Superior temporal gyrus (tissue), 1 donor: ENCODE measurements around the gene ETS1.

ENCODE experiments used
- DNase-seq: peaks from one replicate; pipeline ENCODE4 v3.0.0-alpha.2; 2016; ENCODE audit errors: extremely low spot score

The ETS1 gene

DNA sequence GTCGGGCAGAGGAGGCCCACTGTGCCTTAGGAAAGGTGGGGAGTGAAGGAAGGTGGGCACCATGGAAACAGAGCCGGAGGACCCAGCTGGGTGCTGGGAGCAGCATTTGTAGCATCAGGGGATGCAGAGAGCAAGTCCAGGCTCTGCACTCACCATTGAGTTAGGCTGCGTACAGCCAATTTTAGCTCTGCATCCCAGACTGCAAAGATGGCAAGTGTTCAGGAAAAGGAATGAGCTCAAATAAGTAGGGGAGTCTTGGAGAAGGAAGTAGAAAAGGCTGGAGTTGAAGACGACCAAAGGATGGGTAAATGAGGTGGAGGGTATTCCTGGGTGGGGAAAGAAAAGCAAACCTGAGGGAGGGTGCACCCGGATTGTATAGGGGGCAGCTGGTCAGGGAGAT lies 31.6 kb upstream of the ETS1 start:
- no peak for DNase-seq

DNA sequence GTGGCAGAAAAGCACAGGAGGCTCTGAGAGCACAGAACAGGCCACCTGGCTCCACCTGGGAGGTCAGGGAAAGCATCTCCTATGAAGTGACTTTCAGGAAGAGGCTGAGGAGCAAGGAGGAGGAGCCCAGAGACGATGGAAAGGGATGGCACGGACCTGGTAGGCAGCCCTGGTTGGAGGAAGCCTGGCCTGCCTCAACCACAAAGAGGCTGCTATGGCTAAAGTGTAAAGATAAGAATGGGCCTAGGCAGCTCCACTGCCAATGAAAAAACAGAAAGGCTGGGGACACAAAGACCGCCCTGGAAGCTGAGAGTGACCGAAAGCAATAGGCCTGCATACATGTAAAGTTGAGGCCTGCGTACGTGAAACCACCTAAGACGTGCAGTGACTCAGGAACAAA lies 31.2 kb upstream of the ETS1 start:
- no peak for DNase-seq

DNA sequence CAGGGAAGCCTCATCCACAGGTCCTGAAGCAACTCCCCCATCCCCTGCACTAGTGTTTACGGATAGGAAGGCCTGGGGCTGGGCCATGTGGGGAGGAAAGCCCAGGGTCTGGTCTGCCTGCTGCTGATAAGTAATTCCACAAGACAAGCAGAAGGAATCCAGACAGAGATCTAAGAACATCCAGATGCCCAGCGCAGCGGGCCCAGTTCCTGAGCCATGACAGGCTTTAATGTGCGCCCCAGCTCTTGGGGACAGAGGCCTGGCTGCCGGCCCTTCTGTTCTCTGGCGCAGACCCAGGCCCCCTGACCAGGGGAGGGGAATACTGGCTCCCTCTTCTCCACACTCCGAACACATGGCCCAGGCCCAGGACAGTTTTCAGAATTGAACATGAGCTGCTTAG lies 28.8 kb upstream of the ETS1 start:
- no peak for DNase-seq

DNA sequence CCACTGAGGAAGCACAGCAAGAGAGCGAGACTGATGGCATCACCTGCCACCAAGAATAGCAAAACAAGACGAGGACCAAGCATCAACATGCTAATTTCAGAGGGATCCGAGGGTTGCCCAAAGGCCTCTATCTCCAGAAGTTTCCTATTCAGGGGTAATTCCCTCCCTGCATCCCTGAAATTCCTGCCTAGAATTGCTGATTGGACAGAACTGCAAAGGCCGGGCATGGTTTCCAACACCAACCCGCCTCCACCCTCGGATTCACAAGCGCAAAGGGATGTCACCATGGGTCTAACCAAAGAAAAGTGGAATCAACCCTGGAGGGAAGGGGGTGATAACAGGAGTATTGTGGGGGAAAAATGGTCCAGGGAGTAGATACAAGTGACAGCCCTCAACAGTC lies 28.3 kb upstream of the ETS1 start:
- no peak for DNase-seq

DNA sequence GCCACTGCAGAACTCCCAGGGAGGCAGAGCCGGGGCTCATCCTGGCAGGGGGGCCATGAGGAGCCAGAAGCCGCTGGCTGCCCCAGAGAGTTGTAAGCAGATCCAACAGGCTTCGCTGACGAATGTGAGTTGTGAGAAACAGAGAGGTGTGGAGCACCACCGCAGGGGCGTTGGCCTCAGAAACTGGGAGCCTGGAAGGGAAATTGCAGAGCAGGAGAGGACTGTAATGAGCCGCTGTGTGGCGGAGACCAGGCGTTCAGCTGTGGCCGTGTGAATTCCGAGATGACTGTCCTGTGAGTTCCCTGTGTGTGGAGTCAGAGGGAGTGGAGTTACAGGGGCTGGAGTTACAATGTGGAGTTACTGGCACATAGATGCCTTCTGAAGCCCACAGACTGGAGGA lies 27.7 kb upstream of the ETS1 start:
- DNase-seq, result no peak

DNA sequence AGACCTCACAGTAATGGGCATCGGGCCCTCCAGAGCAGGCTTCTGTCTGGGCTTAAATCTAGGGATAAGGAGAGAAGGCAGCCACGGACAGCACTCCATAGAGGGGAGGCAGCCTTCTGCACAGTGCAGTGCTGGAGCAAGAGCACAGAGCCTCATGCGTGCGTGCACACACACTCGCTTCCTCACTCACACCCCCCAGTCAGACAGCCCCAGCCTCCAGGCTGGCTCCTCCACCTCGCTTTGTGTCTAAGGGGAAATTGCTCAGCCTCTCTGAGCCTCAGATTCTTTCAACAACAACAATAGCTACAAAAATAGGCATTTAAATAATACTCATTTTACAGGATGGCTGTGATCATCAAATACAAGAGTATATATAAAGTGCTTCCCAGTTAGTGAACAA lies 26.7 kb upstream of the ETS1 start:
- DNase-seq, result no peak

DNA sequence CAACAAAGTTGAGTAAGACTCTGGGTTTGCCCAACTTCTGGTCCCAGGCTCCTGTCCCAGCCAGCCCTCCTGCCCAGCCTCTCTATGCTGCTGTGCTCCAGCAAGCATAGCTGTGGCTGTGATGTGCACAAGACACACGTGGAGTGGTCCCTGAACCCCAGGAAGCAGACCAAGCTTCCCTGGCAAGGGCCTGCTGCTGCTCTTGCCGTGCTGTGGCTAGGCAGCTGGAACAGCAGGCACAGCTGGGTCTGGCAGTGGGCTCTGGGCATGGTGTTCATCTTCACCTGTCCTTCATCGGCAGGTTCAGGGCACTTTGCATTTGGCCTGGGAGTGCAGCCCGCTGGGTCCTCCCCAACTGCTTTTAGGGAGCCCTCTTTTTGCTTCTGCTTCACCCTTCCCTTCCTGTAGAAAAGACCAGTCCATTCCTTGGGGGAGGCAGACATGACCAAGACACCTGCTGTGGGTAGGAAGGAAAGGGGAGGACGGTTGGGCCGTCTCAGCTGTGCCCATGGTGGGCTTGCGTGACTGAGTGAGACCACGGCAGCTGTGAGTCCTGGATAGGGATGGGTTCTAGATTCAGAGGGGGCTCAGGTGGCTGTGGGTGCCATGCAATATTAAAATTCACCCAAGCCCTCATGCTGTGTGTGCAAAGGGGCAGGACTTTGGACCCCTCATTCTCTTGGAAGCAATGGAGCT lies 26.1 kb upstream of the ETS1 start:
- no peak for DNase-seq

DNA sequence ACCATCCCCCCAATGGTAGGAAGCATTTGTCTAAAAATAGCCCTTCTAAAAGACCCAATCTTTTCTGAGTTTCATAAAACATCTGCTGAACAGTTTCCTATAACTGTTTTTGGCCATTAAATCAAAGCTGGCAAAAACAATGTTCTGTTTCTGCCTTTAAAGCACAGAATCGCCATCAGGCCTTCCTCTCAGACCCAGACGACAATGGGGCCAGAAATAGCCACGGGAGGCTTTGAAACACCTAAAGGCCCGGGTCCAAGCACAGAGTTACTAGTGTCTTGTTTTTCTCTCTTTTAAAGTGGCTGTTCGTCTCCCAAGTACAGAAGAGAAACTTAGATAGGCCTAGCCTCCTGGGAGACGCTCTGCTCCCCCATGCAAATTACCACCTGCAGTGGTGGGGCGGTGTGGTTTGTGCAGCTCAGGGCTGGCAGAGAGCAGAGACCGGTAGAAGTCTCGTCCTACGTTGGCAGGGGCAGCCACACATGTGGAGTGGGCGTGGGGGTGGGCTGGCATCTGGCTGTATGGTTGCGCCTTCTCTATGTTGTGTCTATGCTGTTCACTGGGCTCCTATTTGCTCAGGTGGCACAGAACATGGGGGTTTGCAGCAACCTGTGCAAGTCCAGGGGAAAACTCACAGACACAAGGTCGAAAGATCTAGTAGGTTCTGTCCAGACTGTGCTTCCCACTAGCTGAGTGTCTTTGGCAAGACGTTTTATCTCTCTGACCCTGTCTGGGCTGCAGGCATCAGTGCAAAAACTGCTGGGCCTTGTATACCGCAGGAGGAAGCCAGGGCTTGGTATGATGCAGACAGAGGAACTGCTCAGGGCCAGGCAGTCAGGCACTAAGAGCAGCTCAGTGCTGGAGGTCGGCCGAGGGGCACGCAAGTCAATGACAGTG lies 23.6 kb upstream of the ETS1 start:
- no peak for DNase-seq

DNA sequence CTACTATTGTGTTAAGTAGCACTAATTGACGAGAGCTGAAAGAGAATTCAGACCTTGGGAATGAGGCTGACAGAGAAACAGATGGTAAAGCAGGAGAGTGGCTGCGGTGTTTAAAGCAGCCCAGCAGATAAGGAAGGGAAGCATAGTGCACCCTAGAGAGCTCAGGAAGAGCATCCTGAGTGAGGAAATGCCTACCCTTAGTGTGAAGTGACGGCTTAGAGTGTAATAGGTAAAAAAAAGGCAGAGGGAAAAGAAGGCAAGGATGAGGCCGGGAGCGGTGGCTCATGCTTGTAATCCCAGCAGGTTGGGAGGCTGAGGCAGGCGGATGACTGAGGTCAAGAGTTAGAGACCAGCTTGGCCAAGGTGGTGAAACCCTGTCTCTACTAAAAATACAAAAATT lies 22.4 kb upstream of the ETS1 start:
- DNase-seq, result no peak

DNA sequence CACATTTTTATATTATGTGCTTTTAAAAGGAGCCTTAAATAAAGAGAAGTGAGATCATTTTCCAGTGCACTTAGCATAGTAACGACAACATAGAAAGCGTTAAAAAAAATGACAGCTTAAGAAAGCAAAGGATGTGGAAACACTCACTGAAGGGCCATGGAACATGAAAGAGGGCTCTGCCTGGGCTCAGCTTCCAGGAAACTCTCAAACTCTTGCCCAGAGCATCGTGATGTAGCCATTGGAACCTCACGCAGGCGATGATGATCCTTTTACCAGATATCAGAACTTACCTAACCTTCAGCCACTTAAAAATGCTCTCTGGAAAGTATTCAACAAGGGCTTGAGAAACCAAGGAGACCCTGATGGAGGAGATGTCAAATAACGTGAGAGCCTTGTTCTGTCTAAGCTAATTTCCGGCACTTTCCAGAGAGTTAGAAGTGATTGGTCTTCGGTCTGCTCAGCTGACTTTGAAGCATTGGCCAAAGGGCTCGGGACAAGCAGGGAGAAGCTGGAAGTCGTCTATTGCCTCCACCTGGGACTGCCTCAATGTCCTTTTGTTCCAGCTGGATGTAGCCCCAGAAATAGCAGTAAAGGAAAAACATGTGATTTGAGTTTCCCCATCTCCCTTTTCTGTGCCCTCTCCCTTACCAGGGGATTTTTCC lies 21.5 kb upstream of the ETS1 start:
- DNase-seq, result no peak

DNA sequence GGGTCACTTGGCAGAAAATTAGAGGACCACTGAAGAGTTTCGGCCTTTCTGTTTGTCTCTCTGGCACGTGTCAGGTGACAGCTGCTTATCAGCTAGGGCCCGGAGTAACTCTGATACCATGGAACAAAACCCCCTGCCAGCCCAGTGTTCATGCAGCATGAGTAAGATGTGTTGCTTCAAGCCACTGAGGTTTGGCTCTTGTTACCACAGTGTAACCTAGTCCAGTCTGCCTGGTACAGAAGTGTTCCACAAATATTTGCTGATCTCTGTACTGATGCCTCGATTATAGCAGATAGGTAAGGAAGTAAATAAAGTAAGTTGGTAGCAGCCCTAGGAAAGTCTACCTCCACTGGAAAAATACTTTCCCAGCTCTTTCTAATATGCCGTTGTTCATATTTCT lies 20.5 kb upstream of the ETS1 start:
- DNase-seq, result no peak

DNA sequence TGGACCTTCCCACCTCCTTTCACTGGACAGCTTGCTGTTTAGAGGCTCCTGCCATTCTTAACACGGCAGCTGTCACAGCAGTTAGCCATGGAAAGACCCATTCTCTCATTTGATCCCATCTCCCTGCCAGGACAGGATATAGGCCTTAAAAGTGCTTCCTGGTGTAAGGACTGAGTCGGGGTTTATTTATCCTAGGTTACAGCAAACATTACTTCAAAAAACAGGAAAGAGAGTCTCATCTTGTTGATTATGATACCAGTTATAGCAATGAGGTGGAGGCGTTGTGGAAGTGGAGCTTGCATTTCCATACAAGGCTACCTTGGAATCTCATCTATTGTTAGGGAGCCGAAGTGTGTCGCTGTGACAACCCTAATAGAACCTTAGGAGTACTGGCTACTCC lies 17.4 kb upstream of the ETS1 start:
- no peak for DNase-seq

DNA sequence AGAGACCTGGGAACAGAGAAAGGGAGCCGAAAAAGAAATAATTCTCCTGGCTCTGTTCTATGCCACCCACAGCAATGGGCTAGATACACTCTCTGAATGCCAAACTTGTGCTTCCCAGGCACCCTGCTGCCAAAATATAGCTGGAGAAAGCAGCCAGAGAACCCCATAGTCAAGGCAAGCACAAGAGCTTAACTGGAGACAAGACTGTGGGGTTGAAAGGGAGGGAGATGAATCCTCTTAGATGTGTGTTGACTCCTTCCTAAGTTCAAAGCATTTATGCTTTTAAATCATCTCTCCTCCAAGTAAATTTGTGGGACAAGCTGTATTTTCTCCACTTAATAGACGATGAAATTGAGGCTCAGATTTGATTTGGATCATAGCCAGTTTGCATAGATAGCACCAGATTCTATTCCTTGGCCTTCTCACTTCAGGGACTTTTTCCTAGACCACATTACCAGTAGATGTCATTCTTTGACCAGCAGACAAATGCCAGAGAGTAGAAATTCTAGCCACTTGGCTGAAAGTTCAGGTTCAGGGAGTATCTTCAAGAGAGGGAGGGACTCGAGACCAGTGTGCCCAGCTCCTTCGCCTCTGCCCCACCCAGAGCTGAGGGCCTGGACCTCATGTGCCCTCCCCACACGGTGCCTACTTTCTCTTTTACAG lies 16.5 kb upstream of the ETS1 start:
- no peak for DNase-seq

DNA sequence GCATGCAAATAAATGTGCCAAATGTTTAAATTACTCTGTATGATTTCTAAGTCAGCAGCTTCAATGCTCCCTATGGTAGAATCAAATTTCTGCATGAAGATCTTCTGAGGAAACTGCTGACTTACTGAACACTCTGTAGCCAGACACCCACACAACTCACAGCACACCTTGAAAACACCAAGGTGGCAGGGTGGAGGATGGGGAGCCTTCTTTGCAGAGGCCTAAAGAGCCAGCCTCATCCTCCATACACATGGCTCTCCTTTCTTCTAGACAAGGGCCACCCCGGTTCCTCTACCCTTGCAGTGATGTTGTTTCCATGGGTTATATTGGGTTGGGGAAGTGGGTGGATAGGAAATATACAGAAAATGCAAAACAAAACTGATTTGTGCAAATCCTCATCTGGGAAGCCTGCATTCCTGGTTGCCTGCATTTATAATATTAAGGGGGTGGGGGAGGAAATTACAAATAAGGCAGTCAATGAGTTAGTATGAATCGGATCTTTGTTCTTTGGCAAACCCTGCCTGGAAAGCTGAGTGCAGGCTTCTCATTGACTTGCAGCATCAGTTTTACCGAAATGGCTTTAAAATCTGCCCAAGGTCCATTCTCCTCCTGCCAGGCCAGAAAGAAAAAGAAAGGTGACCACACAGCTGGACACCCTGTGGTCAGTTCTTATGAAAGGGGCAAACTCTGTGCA lies 15.8 kb upstream of the ETS1 start:
- no peak for DNase-seq

DNA sequence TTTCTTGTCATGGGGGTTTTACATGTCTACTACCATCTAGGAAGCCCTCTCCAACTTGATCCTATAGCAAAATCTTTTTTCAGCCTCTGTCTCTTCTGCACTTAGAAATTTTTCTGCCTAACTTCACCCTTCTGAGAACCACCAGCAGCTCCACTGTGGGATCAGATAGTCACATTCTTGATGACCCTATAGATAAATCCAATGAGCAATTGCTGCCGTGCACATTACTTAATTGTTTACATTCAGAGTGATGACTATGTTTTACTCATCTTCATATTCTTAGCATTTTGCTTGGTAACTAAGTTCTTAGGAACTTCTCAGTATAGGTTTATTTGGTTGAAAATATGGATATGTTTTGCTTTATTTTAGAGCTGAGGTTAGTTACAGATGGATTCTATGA lies 12.4 kb upstream of the ETS1 start:
- DNase-seq, result no peak

DNA sequence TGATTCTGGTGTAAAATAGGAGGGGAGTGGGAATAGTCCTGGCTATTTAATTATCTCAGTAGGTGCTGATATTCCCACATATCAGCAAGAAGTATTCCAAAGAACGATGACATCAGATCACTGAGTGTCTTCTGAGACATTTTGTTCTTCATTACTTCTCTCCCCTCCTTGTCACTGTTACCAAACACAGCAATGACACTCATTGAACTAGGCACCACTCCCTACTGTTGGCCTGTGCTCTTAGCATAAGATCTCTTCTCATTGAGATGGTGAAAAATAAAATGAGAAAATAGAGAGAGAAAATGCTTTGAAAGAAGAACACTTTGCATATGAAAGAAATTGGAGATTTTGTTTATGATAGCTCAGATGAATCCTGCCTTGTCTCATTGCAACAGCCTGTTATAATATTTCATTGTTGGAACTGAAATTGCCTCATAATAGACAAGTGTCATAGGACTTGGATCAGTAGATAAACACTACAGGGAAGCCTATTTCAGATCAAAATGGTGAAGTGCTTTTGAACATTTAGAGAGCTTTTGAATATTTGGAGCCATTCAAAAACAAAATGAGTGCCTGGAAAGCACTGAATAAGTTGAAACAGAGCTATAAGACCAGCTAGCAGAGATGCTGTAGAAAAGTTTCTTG lies 11.3 kb upstream of the ETS1 start:
- DNase-seq, result no peak

DNA sequence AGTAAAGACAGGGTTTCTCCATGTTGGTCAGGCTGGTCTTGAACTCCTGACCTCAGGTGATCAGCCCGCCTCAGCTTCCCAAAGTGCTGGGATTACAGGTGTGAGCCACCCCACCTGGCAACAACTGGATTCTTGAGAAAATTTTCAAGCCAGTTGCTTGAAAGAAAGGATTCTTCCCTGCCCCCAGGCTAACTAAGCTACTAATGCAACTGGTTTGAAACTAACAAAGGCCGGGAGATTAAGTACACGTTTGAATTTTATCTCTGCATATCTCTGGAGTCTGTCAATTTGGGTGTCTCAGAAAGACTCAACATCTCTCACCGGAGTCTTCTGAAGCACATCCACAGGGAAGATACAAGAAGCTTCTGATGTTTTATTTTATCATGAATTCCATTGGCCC lies 10.7 kb upstream of the ETS1 start:
- DNase-seq, result no peak

DNA sequence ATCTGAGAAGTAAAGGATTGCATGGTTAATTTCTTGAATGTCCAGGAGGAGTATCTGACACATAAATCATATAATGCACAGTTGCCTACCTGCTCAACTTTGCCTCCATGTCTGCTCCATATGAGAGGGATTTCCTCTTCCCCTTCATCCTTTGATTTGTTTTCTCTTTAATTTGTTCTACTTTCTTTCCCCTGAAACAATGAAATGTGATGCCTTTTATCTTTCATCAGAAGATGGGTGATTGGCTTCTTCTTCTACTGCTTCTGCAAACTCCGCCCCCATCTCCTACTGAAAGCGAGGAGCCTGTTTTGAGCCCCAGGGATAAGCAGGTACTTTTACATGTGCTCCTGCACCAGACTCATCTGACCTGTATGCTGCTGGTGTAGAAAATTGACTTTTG lies 9.9 kb upstream of the ETS1 start:
- no peak for DNase-seq

DNA sequence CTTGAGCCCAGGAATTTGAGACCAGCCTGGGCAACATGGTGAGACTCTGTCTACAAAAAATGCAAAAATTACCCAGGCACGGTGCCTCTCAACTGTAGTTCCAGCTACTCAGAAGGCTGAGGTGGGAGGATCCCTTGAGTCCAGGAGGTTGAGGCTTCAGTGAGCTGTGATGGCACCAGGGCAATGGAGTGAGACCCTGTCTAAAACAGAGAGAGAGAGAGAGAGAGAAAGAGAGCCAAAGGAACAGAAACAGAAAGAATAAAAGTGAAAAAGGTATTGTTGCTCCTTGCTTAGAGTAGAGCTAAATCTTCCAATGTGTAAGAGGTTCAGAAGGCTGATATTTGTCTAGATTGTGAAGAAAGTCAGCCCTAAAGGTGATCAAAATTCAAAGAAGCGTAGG lies 8.9 kb upstream of the ETS1 start:
- DNase-seq, result no peak

DNA sequence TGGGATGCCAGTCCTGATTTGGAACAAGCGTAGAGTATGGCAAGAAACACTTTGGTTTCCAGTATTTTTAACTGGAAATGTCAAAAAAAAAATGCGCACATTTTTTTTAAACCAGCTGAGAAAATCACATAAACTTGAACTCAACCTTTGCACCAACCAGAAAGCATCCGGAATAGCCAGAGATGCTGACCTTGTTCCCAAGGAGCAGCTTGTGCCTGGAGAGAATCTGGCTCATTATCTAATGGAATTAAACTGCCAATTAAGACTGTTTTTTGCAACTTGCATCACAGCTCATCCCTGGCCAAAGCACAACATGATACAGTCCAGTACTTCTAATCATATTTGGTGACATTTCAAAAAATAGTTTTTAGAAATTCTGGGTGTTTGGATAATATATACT lies 8.4 kb upstream of the ETS1 start:
- no peak for DNase-seq

DNA sequence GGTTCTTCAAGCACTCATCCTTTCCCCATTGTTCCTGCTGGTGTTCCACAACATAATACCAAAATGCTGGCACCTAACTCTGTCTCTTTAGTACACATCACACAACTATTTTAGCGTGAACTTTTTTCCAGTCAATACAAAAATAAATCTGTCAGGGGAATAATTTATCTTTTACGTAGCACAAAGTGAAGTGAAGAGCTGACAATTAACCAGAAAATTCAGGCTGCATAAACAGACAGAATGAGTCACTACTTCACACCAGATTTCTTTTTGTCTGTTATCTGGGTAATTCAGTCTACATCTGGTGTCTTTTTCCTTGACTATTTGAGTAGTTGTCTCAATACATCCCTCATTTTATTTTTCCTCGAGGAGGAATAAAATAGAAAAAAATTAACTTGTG lies 7.9 kb upstream of the ETS1 start:
- DNase-seq, result no peak
